Calu3 (cell line): ENCODE measurements around the gene ADCY5. TPM values are rescaled to one million over a fixed set of nuclear protein-coding genes. Genes with fewer than 3 reads are reported as not detected.

Experiments used
- BruUV-seq: library from RNA; stranded (reverse); fragments of 400-500 nt; replicated peaks from 2 replicates; lab custom pipeline; 2021; lab: Mats Ljungman, UMichigan
- CTCF ChIA-PET: fragments of 300-600 bp; sonication (Branson Sonifier 250); formaldehyde crosslinking; loops from one replicate; lab custom pipeline; 2022; ENCODE audit warnings: antibody characterized with exemption; lab: Charles Lee
- DNase-seq: peaks from one replicate; pipeline ENCODE4 v3.0.0; 2022
- H3K27ac Mint-ChIP-seq: one replicate; pipeline ENCODE4 v1.8.0; 2022; ENCODE audit warnings: mixed read lengths; ENCODE audit not compliant: unreplicated experiment
- H3K27me3 Mint-ChIP-seq: one replicate; pipeline ENCODE4 v1.8.0; 2022; ENCODE audit warnings: mixed read lengths; ENCODE audit not compliant: unreplicated experiment
- H3K36me3 Mint-ChIP-seq: one replicate; pipeline ENCODE4 v1.8.0; 2022; ENCODE audit warnings: mild to moderate bottlenecking, moderate library complexity, mixed read lengths; ENCODE audit not compliant: insufficient read depth, unreplicated experiment
- H3K4me1 Mint-ChIP-seq: one replicate; pipeline ENCODE4 v1.8.0; 2022; ENCODE audit warnings: mild to moderate bottlenecking, low read depth, mixed read lengths; ENCODE audit not compliant: unreplicated experiment
- H3K4me3 Mint-ChIP-seq: one replicate; pipeline ENCODE4 v1.8.0; 2022; ENCODE audit warnings: mild to moderate bottlenecking, low read depth, moderate library complexity, mixed read lengths; ENCODE audit not compliant: unreplicated experiment
- H3K9me3 Mint-ChIP-seq: one replicate; pipeline ENCODE4 v1.8.0; 2022; ENCODE audit warnings: low read depth, mixed read lengths; ENCODE audit not compliant: unreplicated experiment
- intact Hi-C: fragments of 100-400 bp; cut with micrococcal nuclease; formaldehyde crosslinking; loops from one replicate; pipeline ENCODE4 v1.10.0; 2022; ENCODE audit not compliant: unreplicated experiment
- total RNA-seq: library from RNA; stranded (reverse); gene quantifications from 2 replicates; pipeline ENCODE4 v1.2.3, GENCODE V29; 2022
- TF ChIP-seq, protein P1 (sequence below): fragments of 200-600 bp; IDR thresholded peaks from one replicate; pipeline ENCODE4 v1.8.0; 2022; ENCODE audit warnings: antibody characterized with exemption; ENCODE audit not compliant: unreplicated experiment

ADCY5 gene
- total RNA-seq, 1 experiment from 2014 or later: 2.5 TPM

DNA sequence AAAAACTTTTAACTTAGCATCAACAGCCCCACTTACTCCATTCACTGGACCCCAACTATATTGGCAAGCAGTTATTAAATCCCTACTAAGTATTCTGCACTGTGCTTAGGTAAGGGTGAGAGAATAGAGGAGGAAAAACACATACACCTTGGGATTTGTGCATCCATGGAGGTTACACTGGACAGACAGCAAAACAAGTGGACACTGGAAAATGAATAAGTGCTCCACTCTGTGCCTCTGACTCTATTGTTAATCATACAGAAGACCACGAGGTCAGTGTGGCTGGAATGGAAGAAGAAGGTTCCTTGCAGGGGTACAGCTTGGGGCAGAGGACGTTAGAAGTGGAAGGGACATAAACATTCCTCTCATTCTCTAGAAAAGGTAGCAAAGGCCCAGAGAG lies 3.2 kb downstream of the ADCY5 start:
- intact Hi-C loops: no loop called here
- peaks cover 72% of the 10 kb centered on the region for H3K27me3 Mint-ChIP-seq
- no peak for DNase-seq
- H3K36me3 Mint-ChIP-seq: peaks cover 10% of the 10 kb centered on the region
- CTCF ChIA-PET: no interaction called here
- no peak overlapping the region for H3K4me3 Mint-ChIP-seq
- H3K9me3 Mint-ChIP-seq: no peaks in the 10 kb centered on the region
- H3K27ac Mint-ChIP-seq: no peak overlapping the region
- BruUV-seq: no TSS peak
- peaks cover 7% of the 10 kb centered on the region for H3K4me1 Mint-ChIP-seq
- TF ChIP-seq, protein P1, sequence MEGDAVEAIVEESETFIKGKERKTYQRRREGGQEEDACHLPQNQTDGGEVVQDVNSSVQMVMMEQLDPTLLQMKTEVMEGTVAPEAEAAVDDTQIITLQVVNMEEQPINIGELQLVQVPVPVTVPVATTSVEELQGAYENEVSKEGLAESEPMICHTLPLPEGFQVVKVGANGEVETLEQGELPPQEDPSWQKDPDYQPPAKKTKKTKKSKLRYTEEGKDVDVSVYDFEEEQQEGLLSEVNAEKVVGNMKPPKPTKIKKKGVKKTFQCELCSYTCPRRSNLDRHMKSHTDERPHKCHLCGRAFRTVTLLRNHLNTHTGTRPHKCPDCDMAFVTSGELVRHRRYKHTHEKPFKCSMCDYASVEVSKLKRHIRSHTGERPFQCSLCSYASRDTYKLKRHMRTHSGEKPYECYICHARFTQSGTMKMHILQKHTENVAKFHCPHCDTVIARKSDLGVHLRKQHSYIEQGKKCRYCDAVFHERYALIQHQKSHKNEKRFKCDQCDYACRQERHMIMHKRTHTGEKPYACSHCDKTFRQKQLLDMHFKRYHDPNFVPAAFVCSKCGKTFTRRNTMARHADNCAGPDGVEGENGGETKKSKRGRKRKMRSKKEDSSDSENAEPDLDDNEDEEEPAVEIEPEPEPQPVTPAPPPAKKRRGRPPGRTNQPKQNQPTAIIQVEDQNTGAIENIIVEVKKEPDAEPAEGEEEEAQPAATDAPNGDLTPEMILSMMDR: no peak

DNA sequence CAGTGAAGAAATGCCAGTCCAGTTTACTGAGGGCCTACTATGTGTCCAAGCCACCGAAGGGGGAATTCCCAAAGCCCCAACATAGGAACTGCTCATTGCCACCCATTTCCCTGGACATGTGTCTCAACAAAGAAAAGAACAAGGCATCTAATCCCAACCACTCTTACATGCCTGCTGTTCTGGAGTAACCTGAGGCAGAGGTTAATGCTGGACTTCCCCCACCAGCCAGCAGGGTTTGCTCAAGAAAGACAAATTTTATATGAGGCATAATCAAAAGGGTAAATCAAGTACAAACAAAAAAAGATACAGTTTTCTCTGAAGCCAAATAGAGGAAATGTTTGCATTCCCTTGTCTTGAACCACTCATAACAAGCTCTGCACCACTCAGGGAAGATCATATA lies 4.1 kb downstream of the ADCY5 start:
- TF ChIP-seq, protein P1: no peak
- BruUV-seq: no TSS peak
- Mint-ChIP-seq H3K4me3 (no peak overlapping the region), H3K27ac (no peak overlapping the region), H3K9me3 (no peaks in the 10 kb centered on the region), H3K36me3 (peaks cover 5% of the 10 kb centered on the region), H3K27me3 (peaks cover 62% of the 10 kb centered on the region), H3K4me1 (no peaks in the 10 kb centered on the region)
- CTCF ChIA-PET: no interaction called here
- intact Hi-C loops: no loop called here
- DNase-seq: no peak

DNA sequence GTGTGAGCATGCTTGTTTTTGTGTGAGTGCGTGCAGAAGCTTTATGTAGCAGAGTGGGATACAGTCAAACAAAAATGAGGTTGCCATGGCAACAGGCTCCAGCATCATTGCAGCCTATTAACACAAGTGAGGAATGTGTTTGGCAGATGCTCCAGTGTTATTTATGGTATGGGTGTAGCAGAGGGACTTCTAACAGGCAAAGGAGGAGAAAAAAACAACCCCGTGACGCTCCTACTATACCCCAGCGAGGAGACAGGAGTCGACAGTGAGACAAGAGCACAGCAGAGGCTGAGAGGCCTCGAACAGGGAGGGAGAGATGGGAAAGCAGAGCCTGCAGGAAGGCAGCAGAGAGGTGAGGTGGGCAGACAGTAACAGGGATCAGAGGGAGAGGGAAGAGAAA lies 4.9 kb downstream of the ADCY5 start:
- Mint-ChIP-seq H3K27me3 (peaks cover 59% of the 10 kb centered on the region), H3K36me3 (peaks cover 5% of the 10 kb centered on the region), H3K4me3 (no peak overlapping the region), H3K9me3 (no peaks in the 10 kb centered on the region), H3K27ac (no peak overlapping the region), H3K4me1 (no peaks in the 10 kb centered on the region)
- no TSS peak for BruUV-seq
- CTCF ChIA-PET: no interaction called here
- DNase-seq: no peak
- intact Hi-C loops: no loop called here
- TF ChIP-seq, protein P1: no peak

DNA sequence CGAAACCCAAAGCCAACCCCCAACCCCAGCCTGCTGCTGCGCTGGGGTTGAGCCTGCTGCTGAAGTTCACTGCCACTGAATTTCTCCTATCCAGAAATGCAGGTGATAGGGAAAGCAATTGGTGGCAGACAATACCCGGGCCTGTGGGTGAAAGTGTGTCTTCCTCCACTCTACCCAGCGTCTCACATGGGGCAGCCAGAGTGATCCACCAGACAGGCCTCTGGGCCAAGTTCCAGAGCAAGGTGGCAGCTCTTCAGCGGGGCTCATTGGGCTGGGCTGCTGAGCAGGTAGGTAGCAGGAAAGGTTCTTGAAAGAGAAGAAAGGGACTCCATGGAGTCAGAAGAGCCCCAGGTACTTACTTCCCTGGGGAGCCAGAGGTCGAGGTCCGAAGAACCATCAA lies 6.0 kb downstream of the ADCY5 start:
- H3K27me3 Mint-ChIP-seq: peaks cover 69% of the 10 kb centered on the region
- TF ChIP-seq, protein P1: no peak
- intact Hi-C loops: no loop called here
- no peaks in the 10 kb centered on the region for H3K4me1 Mint-ChIP-seq
- CTCF ChIA-PET: no interaction called here
- H3K9me3 Mint-ChIP-seq: no peaks in the 10 kb centered on the region
- H3K36me3 Mint-ChIP-seq: peaks cover 5% of the 10 kb centered on the region
- H3K27ac Mint-ChIP-seq: no peak overlapping the region
- H3K4me3 Mint-ChIP-seq: no peak overlapping the region
- no peak for DNase-seq
- BruUV-seq: no TSS peak
